SH-SY5Y (cell line): ENCODE data around the gene TENM4.
A peak's percentile ranks its signal among the peaks of the same experiment; 100 is the strongest.

Source experiments
- GATA2 ChIP-seq: IDR thresholded peaks from 2 replicates; pipeline ENCODE4 v1.6.1; 2011; ENCODE audit warnings: mild to moderate bottlenecking, low read depth, low read length
- GATA3 ChIP-seq: IDR thresholded peaks from 2 replicates; pipeline ENCODE4 v1.6.1; 2011; ENCODE audit warnings: low read depth, mild to moderate bottlenecking, low read length, moderate library complexity

The TENM4 gene

DNA sequence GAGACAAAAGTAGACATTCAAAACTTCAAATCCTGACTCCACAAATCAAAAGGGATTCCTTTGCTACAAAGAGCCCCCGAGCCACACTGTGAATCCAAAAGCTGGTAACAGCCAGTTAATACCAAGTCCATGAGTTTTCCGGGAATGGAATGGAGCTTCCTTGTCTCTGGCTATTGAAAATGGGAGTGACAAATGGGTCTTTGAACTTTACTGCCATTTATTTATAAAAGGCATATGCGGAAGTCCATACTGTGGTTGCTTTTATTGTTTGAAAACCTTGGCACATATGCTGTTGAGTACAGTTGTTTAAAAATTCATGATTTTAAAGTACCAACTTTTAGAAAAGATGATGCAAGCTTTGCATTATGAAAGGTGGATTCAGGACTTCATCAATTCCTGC lies 659.9 kb downstream of the TENM4 start:
- no peak for TF ChIP-seq GATA2
- no peak for TF ChIP-seq GATA3

DNA sequence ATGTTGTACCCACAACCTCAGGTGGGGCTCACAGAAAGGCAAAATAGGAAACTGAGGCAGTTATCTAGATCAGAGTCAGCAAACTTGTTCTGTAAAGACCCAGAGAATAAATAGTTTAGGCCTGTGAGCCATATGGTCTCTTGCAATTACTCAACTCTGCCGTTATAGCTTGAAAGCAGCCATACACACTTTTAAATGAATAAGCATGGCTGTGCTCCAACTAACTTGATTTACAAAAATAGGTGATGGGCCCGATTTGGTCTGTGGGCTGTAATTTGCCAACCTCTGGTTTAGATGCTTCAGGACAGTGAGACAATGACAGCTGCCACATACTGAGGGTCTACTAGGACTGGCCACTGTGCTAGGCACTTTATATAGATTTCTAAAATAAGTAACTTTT lies 667.3 kb downstream of the TENM4 start:
- TF ChIP-seq GATA3 (no peak), GATA2 (peak; percentile 45)

DNA sequence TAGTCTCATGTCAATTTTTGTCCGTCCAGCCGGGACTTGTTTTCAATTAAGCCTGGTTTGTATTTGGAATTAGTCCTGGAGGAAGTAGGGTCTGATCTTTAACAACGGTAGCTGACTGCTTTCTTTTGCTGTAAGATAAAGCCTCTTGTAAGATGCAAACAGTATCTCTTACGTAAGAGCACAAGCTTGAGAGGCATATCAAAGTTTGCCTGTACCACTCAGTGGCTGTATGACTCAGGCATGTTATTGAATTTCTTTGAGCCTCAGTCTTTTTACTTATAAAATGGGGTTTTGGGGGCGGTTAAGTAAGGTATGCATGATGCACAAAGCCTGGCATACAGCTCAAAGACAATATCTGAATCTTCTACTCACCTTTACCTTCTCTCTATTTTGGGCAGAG lies 667.8 kb downstream of the TENM4 start:
- no peak for TF ChIP-seq GATA2
- TF ChIP-seq GATA3, result no peak

DNA sequence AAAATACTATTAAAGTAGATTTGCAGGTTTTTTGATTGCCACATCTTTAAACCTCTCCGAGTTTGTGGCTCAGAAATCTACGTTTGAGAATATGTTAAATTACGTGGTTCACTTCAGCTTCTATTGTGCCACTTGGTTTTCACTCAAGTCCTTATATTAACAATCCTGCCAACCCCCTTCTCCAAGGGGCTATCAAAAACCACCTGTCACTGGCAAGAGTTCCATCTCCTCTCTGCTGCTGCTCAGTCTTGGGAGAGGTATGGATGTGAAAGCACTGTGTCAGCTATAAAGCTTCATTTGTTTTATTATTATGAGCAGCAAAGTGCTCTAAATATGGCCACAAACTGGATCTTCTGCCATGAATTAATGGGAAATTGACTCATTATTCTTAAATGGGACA lies 668.6 kb downstream of the TENM4 start:
- no peak for TF ChIP-seq GATA2
- TF ChIP-seq GATA3, result no peak

DNA sequence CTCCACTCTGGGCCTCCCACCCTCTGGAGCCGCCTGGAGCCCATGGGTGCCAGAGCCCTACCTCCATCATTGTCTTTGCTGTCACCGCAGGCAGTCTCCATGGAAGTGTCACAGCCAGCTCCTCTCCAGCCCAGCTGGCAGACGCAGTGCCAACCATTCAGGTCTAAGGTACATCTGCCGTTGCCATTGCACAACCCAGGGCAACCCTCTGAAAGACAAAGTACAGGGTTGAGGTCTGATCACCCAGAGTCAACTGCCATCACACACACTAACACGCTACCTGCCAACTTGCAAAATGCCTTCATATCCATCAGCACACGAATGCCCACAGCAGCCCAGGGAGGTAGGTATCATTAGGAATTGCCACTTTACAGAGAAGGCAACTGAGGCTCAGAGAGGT lies 669.9 kb downstream of the TENM4 start:
- TF ChIP-seq GATA2 (no peak), GATA3 (no peak)

DNA sequence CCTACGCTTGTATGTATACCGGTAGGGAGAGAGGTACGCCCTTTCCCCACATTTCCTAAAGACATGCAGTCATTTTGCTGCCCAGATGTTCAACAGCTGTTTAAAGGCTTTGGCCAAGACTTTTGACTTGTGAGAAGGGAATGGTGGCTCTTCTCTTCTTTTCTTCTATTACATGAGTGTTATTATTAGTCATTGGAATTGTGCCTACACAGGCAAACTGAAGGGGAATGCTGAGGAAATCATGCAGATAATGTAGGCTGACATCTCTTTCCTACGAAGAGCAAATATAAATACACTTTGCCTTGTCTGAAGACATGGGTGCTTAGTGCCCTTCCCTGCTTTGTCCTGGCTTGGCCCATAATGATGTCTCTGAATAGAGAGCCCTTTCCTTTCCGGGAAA lies 671.9 kb downstream of the TENM4 start:
- no peak for TF ChIP-seq GATA2
- no peak for TF ChIP-seq GATA3

DNA sequence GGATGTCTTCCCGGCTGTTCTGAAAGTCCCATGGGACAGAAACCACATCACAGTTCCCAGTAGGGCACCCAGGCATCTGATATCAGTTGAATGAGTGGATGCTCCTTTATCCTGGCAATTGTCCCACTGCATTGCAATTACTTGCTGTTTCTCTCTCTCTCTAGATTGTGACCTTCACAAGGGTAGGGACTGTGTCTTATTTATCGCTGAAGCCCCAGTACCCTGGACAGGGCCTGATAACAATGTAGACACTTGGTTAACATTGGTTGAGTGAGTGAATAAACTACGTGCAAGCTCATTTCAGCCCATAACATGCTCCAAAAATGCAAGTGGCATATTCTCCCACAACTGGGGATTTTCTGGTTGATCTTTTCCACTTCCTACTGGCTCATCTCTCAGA lies 672.5 kb downstream of the TENM4 start:
- no peak for TF ChIP-seq GATA2
- no peak for TF ChIP-seq GATA3

DNA sequence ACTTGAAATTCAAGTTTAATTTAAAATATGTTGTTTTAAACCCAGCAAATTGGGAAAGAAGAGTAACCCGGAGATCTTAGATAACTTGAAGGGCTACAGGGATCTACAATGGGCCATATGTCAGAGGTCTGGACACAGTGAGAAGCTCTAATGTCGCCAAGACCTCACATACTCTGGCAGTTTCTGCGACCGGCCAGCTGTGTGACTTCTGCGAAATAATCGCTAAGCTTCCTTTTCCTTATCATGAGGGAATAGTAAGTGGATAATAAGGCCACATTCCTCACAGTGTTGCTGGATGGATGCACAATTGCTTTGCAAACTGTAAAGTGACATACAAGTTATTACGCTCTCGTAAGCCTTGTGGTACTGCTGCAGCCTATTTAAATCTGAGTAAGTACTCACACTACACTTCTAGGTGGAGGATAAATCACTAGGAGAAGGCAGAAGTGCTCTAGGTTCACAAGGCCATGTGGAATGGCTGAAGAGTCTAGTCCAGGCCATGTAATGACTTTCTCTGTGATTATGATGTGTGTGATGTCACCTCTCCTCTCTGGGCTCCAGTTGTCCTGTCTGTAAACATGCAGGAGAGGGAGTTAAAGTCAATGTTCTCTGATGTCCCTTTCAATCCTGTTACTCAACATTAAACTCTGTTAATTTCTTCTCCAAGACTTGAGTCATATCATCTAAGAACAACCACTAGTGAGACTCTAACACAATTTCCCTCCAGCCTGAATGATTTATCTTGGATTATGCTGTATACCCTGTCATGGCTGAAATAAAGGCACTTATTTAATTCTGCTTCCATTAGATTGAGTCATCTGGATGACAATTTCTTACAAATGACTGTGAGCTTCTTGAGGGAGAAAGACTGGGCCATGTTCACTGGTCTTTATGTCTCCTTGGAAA lies 673.5 kb downstream of the TENM4 start:
- TF ChIP-seq GATA3 (no peak), GATA2 (no peak)

DNA sequence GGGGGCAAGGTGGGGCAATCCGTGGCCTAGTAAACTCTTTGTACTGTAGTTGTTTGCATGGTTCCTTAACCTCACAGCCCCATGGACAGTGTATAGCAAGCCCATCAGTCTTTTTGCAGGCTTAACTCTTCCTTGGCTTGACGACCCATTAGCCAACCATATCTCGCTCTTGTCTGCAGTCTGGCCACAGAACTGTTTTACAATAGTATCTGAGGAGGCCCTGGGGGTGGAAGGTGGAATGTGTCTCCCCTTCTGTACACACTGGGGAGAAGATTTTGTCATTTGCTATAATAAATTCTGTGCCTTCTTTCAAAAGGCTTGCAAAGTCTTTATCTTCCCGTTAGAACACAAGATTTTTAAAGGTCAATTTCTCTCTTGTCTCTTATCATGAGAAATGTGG lies 675.9 kb downstream of the TENM4 start:
- TF ChIP-seq GATA2, result no peak
- TF ChIP-seq GATA3, result no peak

DNA sequence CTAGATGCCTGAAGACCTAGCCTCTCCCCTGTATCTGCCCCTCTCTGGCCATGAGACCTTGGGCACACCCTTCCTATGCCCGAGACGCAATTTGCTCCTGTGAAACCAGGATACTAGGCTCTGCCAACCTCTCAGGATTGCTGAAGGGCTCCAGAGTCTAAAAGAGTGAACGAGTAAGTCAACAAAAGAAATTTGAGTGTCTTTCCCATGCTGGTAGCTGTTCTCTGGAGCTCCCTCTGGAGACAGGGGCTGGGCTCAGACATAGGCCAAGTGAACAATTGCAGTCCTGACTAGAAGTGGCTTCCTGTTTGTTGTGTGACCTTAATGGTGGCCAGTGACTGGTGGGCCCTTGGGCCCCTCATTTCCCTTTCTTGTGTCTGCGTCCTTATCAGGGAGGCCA lies 677.2 kb downstream of the TENM4 start:
- no peak for TF ChIP-seq GATA2
- no peak for TF ChIP-seq GATA3

DNA sequence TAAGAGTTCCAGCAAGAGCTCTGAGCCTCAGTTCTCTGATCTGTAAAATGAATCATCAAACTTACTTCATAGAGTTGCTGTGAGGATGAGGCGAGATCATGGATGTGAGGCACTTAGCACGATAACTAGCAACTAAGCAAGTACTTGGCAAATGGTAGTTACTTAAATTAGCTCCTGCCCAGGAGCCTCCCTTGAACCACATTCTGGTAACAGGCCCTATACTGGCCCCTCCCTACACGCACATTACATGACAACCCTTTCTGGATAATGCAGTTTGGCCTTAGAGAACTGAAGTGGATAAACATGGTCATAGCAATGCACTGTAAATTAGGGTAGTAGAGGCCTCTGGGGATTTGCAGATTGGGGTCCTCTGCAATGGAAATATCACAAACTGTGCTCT lies 678.7 kb downstream of the TENM4 start:
- no peak for TF ChIP-seq GATA2

DNA sequence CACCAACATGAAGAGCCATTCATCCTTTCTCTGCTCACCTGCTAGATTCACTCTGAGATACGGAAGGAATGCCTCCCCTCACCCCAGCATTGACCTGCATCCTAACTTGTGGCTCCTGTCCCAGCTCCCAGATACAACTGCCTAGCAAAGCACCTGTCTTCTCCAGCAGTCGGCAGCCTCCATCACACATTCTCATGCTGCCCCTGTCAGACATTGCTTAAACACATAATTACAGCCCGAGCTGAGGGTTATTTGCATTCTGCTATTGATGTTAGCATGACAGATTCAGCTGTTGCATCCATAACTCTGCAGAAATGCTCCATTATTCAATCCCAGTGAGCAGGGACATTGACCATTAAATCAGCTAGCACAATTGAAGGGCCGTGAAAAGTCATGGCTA lies 681.8 kb downstream of the TENM4 start:
- TF ChIP-seq GATA2, result no peak
- TF ChIP-seq GATA3, result no peak

DNA sequence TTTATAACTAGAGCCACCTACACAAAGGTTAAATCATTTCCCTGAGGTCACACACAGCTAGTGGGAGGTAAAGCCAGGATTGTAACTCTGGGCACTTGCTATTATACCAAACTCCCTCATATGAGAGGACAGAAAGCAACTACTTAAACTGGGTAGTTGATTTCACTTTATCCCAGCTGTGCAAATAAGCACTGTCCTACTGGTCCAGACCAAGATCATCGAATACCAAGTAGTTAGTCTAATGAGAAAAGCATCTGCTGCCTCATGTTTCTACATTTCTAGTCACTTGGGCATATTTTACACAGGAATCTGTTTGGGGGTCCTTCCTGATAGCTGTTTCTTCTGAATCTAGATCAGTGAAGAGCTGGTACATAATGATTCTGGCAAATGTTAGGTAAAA lies 687.5 kb downstream of the TENM4 start:
- no peak for TF ChIP-seq GATA2
- no peak for TF ChIP-seq GATA3

DNA sequence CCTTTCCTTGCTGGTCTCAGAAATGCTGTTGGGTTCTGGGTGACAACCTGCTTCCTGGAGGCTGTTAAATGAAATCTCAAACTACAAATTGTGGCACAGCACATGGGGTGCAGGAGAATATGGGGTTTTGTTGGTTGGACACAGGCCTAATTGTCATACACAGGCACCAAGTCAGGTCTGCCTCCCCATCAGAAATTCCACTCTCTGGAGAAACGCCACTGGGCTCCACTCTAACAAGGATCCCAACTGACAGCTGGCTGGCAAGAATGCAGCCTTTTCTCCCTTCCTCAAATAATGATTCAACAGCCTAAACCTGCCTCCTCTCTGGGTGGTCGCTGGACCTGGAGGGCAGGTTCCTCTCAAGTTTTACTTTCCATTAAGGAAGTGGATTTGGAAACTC lies 688.3 kb downstream of the TENM4 start:
- TF ChIP-seq GATA2 (no peak), GATA3 (no peak)

DNA sequence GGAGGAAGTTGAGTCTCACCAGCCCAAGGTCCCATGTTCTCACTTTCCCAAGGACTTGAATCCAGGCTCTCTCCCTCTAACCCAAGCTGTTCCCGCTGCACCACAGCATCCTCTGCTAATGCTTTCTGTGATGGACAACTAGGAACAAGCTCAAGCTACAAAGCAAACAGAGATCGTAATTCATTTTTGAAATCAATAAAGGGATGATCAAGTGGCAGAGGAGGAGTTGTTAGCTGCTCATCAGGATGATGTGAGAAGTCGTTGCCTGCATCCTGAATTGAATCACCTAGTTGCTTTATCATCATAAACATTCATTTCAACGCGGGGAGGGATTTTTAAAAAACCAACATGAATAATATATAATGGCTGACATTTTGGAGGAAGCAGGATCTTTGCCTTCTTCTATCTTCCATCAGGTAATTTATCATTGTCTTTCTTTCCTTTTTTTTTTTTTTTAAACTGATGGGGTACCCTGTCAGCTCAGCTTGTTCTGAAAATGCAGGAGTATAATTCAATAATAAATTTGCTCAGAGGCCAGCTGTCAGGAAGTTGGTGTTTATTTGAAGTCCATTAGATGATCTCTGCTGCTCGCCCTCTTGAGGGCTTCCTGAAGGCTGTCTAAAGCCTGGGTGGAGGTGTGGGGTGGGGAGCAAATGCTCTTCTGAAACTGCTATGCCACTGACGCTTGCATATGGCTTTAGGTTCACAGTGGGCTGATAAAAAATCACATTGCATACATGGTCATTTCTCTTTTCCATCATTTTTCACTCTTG lies 691.7 kb downstream of the TENM4 start:
- TF ChIP-seq GATA3 (peak; percentile 46; the same call in 1 of the 2 replicates), GATA2 (0 out of 2 replicates have a peak, but pooled peaks have one; percentile 37)
